ENCODE data around the gene SPATA16.
"Not testable (repeated sequence)": the region's sequence is repeated elsewhere in the genome, so short reads cannot be mapped to it uniquely, and the experiment has no call there.

Gene SPATA16

GRCh38 chr3:173003956-173004355 is 137.1 kb downstream of the SPATA16 start:
- no peak for DNase-seq (ENCODE audit: low read depth)

GRCh38 chr3:173003471-173003870 is 137.6 kb downstream of the SPATA16 start:
- DNase-seq (ENCODE audit: low read depth), result no peak

- no peak for DNase-seq (ENCODE audit: low read depth)
Measured at GRCh38 chr3:173001622-173002021, 139.4 kb downstream of the SPATA16 start.

GRCh38 chr3:173000553-173000952 is 140.5 kb downstream of the SPATA16 start:
- no peak for DNase-seq (ENCODE audit: low read depth)

- DNase-seq (ENCODE audit: low read depth), result no peak
Measured at GRCh38 chr3:172993412-172993811, 147.6 kb downstream of the SPATA16 start.

- DNase-seq (ENCODE audit: low read depth), result no peak
Measured at GRCh38 chr3:172991424-172991996, 149.5 kb downstream of the SPATA16 start.

GRCh38 chr3:172989373-172989772 is 151.7 kb downstream of the SPATA16 start:
- DNase-seq (ENCODE audit: low read depth), result no peak

GRCh38 chr3:172987273-172987672 is 153.8 kb downstream of the SPATA16 start:
- no peak for DNase-seq (ENCODE audit: low read depth)

GRCh38 chr3:172984914-172985313 is 156.1 kb downstream of the SPATA16 start:
- DNase-seq (ENCODE audit: low read depth), result no peak

GRCh38 chr3:172982736-172983364 is 158.2 kb downstream of the SPATA16 start:
- DNase-seq (ENCODE audit: low read depth), result no peak

- no peak for DNase-seq (ENCODE audit: low read depth)
Measured at GRCh38 chr3:172981407-172981983, 159.5 kb downstream of the SPATA16 start.

- no peak for DNase-seq (ENCODE audit: low read depth)
Measured at GRCh38 chr3:172980849-172981248, 160.2 kb downstream of the SPATA16 start.

GRCh38 chr3:172977696-172978095 is 163.3 kb downstream of the SPATA16 start:
- no peak for DNase-seq (ENCODE audit: low read depth)

GRCh38 chr3:172974969-172975368 is 166.1 kb downstream of the SPATA16 start:
- DNase-seq (ENCODE audit: low read depth), result no peak

- no peak for DNase-seq (ENCODE audit: low read depth)
Measured at GRCh38 chr3:172973799-172974198, 167.2 kb downstream of the SPATA16 start.

GRCh38 chr3:172972717-172973116 is 168.3 kb downstream of the SPATA16 start:
- DNase-seq (ENCODE audit: low read depth), result no peak

- DNase-seq (ENCODE audit: low read depth), result no peak
Measured at GRCh38 chr3:172972067-172972466, 169.0 kb downstream of the SPATA16 start.

GRCh38 chr3:172968646-172969045 is 172.4 kb downstream of the SPATA16 start:
- no peak for DNase-seq (ENCODE audit: low read depth)

- DNase-seq (ENCODE audit: low read depth), result no peak
Measured at GRCh38 chr3:172965256-172965655, 175.8 kb downstream of the SPATA16 start.

- DNase-seq (ENCODE audit: low read depth), result not testable (repeated sequence)
Measured at GRCh38 chr3:172960626-172961182, 180.3 kb downstream of the SPATA16 start.

GRCh38 chr3:172958565-172958964 is 182.5 kb downstream of the SPATA16 start:
- no peak for DNase-seq (ENCODE audit: low read depth)

- DNase-seq (ENCODE audit: low read depth), result no peak
Measured at GRCh38 chr3:172953571-172953970, 187.5 kb downstream of the SPATA16 start.

- no peak for DNase-seq (ENCODE audit: low read depth)
Measured at GRCh38 chr3:172951511-172951910, 189.5 kb downstream of the SPATA16 start.
